ENCODE data around the gene TNIK. TPM values are rescaled to one million over a fixed set of nuclear protein-coding genes. Genes with fewer than 3 reads are reported as not detected.

TNIK gene
- total RNA-seq, 4 donors from 2014 or later = 30.3 to 39.0 (median 36.8) TPM

GRCh38 chr3:171222995-171223394 lies 237.2 kb downstream of the TNIK start:
- DNase-seq (ENCODE audit: extremely low spot score) = no peak
- 72% methylated on average over 5 of the region's 5 CpGs for WGBS
- Histone ChIP-seq H3K36me3 (no peaks in the 10 kb centered on the region), H3K9me3 (no peaks in the 10 kb centered on the region), H3K4me3 (no peak overlapping the region), H3K27ac (replicated peaks in 1 of 4) (no peak overlapping the region), H3K27me3 (no peaks in the 10 kb centered on the region), H3K4me1 (peaks cover 0 to 18% (median 3%) of the 10 kb centered on the region in 4 donors)
- intact Hi-C loops (cut with DNase I) = no loop called here
- TF ChIP-seq POLR2AphosphoS5 (IDR thresholded peaks at IDR 0.05) = no peak

- no peaks in the 10 kb centered on the region for H3K36me3 ChIP-seq
- WGBS = 94% methylated on average over 2 of the region's 2 CpGs
Observed at GRCh38 chr3:171221597-171221996, 238.6 kb downstream of the TNIK start.

GRCh38 chr3:171221104-171221503 lies 239.1 kb downstream of the TNIK start:
- intact Hi-C loops (cut with DNase I) = no loop called here
- Histone ChIP-seq H3K27me3 (no peaks in the 10 kb centered on the region), H3K36me3 (no peaks in the 10 kb centered on the region), H3K4me1 (peaks cover 0 to 16% (median 2%) of the 10 kb centered on the region in 4 donors), H3K9me3 (no peaks in the 10 kb centered on the region), H3K27ac (replicated peaks in 1 of 4) (no peak overlapping the region), H3K4me3 (no peak overlapping the region)
- no peak for DNase-seq (ENCODE audit: extremely low spot score)
- TF ChIP-seq POLR2AphosphoS5 (IDR thresholded peaks at IDR 0.05) (no peak), EP300 (IDR thresholded peaks at IDR 0.05) (no peak), CTCF (IDR thresholded peaks at IDR 0.05) (no peak), POLR2A (IDR thresholded peaks at IDR 0.05; ENCODE audit: low read depth) (no peak)
- 83% methylated on average over 2 of the region's 2 CpGs for WGBS

More at GRCh38 chr3:171221597-171221996, 238.6 kb downstream of the TNIK start:
- Histone ChIP-seq H3K9me3 (no peaks in the 10 kb centered on the region), H3K27ac (replicated peaks in 1 of 4) (no peak overlapping the region), H3K27me3 (no peaks in the 10 kb centered on the region), H3K4me1 (peaks cover 0 to 16% (median 2%) of the 10 kb centered on the region in 4 donors), H3K4me3 (no peak overlapping the region)
- DNase-seq (ENCODE audit: extremely low spot score) = no peak
- intact Hi-C loops (cut with DNase I) = no loop called here
- TF ChIP-seq POLR2A (IDR thresholded peaks at IDR 0.05; ENCODE audit: low read depth) (no peak), CTCF (IDR thresholded peaks at IDR 0.05) (no peak), EP300 (IDR thresholded peaks at IDR 0.05) (no peak), POLR2AphosphoS5 (IDR thresholded peaks at IDR 0.05) (no peak)

DNA sequence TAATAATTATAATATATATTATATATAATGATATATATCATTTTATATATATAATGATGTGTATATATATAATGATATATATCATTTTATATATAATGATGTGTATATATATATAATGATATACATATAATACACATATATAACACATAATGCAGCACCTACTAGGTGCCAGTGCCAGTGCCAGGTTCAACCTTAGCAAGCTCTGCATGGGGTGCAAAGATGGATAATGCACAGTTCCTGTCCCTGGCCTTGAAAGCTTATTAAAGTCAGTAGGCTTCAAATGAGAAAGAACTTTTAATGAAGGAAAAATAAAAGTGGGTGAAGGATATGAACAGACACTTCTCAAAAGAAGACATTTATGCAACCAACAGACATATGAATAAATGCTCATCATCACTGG lies 240.9 kb downstream of the TNIK start:
- intact Hi-C loops (cut with DNase I) = no loop called here
- no peak for DNase-seq (ENCODE audit: extremely low spot score)
- no peaks in the 10 kb centered on the region for H3K36me3 ChIP-seq
- H3K27me3 ChIP-seq = no peaks in the 10 kb centered on the region
- TF ChIP-seq POLR2A (IDR thresholded peaks at IDR 0.05; ENCODE audit: low read depth) = no peak
- TF ChIP-seq POLR2AphosphoS5 (IDR thresholded peaks at IDR 0.05) = no peak
- TF ChIP-seq EP300 (IDR thresholded peaks at IDR 0.05) = no peak
- TF ChIP-seq CTCF (IDR thresholded peaks at IDR 0.05) = no peak
- H3K27ac ChIP-seq (replicated peaks in 1 of 4) = no peak overlapping the region
- H3K4me3 ChIP-seq = no peak overlapping the region
- peaks cover 0 to 16% (median 2%) of the 10 kb centered on the region in 4 donors for H3K4me1 ChIP-seq
- no peaks in the 10 kb centered on the region for H3K9me3 ChIP-seq

DNA sequence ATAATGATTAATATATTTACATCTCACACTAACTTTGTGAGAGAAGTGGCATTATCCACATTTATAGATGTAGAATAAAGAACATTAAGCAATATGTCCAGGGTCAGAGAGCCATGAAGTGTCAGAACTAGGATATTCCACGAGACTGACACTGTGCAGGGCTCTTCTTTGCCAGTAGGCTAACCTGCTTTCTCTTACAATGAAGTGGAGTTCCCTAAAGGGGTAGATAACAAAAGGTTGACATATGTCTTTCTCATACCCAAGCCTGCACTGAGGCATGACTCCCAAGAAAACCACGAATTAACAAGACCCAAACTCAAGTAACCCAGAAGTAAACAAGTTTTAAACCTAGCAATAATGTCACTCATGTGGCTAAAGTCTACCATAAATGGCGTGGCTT lies 242.1 kb downstream of the TNIK start:
- no peak for DNase-seq (ENCODE audit: extremely low spot score)
- Histone ChIP-seq H3K9me3 (no peaks in the 10 kb centered on the region), H3K4me1 (peaks cover 0 to 12% (median 1%) of the 10 kb centered on the region in 4 donors), H3K36me3 (no peaks in the 10 kb centered on the region), H3K27ac (replicated peaks in 1 of 4) (no peak overlapping the region), H3K27me3 (no peaks in the 10 kb centered on the region), H3K4me3 (no peak overlapping the region)
- WGBS = 74% methylated on average over 3 of the region's 3 CpGs
- TF ChIP-seq CTCF (IDR thresholded peaks at IDR 0.05) = no peak
- TF ChIP-seq EP300 (IDR thresholded peaks at IDR 0.05) = no peak
- TF ChIP-seq POLR2A (IDR thresholded peaks at IDR 0.05; ENCODE audit: low read depth) = no peak
- no peak for TF ChIP-seq POLR2AphosphoS5 (IDR thresholded peaks at IDR 0.05)
- intact Hi-C loops (cut with DNase I) = no loop called here

Measured in esophagus muscularis mucosa (tissue), 4 donors.